Measurements from ENCODE around the gene GRK5.

The GRK5 gene

GRCh38 chr10:119495545-119495944 lies 288.2 kb downstream of the GRK5 start:
- DNase-seq = no peak

GRCh38 chr10:119496273-119496672 lies 288.9 kb downstream of the GRK5 start:
- no peak for DNase-seq

- DNase-seq = no peak
Measured at GRCh38 chr10:119497243-119497642, 289.9 kb downstream of the GRK5 start.

- DNase-seq = no peak
Measured at GRCh38 chr10:119498889-119499676, 291.7 kb downstream of the GRK5 start.

- DNase-seq = no peak
Measured at GRCh38 chr10:119499677-119500002, 292.3 kb downstream of the GRK5 start.

GRCh38 chr10:119500123-119500795 lies 292.9 kb downstream of the GRK5 start:
- DNase-seq = no peak

- no peak for DNase-seq
Measured at GRCh38 chr10:119500821-119501220, 293.4 kb downstream of the GRK5 start.

- DNase-seq = no peak
Measured at GRCh38 chr10:119501690-119502089, 294.3 kb downstream of the GRK5 start.

GRCh38 chr10:119502209-119502608 lies 294.8 kb downstream of the GRK5 start:
- DNase-seq = no peak

- no peak for DNase-seq
Measured at GRCh38 chr10:119502618-119503155, 295.3 kb downstream of the GRK5 start.

- no peak for DNase-seq
Measured at GRCh38 chr10:119503821-119504220, 296.4 kb downstream of the GRK5 start.

- no peak for DNase-seq
Measured at GRCh38 chr10:119504651-119505050, 297.3 kb downstream of the GRK5 start.

- no peak for DNase-seq
Measured at GRCh38 chr10:119505131-119505551, 297.8 kb downstream of the GRK5 start.
